GM18870 (cell line): ENCODE measurements around the gene RBP7.
"Not testable (repeated sequence)": the region's sequence is repeated elsewhere in the genome, so short reads cannot be mapped to it uniquely, and the experiment has no call there.

Experiments used
- ATAC-seq: cut with Tn5 transposase; IDR thresholded peaks from one replicate; pipeline ENCODE4 v1.9.1; 2021; ENCODE audit warnings: moderate library complexity; ENCODE audit not compliant: unreplicated experiment

The RBP7 gene

DNA sequence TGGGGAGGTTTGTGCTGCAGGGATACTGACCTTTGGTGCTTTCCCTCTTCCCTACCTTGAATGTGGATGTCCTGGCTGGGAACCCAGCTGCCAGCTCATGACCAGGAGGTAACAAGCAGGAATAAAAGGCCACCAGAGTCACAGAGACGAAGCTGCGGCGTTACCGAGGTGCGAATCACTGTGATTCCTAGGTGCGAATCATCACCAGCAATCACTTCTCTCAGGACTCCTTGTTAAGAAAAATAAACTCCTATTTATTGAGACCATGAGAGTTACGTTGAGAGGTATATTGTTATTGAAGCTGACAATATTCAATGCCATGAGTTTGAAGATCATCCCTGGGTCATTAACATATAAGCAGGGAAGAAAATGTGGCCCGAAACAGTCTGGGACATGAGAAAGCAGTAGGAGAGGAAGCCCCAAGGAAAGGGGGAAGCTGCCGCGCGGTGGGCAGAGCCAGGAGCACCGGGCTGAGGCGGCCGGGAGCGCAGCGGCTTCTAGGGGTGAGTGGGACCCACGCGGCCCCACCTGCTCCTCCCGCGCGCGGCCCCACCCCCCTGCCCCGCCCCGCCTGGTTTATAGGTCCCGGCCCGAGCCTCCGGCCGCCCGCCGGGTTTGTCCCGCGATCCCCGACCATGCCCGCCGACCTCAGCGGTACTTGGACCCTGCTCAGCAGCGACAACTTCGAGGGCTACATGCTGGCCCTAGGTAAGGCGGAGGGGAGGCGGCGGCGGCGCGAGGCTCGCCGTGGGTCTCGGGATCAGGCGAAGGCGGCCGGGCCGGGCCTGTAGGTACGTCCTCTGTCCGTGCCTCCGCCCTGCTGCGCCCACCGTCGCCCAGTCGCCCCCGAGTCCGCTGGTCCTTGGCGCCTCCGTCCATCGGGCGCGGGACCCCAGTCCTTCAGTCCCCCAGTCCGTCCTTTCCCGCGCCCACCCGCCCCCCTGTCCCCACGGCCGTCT, at the start of gene RBP7:
Gene RBP7 (plus strand): TSS at position 605 of the 959 bp plus-strand sequence. CDS start 31 bp downstream, at position 636.
- ATAC-seq = no peak

DNA sequence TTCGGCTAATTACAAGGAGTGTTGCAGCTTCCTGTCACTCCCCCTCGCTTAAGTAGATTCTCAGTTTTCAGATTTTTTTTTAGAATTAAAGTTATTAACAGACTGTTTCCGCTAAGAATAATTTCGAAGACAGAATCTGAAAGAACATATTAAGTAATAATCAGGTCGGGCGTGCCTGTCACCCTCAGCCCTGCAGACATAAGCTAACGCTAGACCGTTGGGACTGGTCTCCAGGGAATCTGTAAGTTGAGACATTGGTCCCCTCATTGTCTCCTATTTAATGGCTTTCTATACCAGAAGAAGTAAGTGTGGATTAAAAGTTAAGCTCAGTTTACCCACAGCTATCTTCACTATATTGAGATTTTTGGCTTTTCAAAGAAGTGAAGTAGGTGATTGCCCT, 39.3 kb upstream of the RBP7 start:
- ATAC-seq = no peak

DNA sequence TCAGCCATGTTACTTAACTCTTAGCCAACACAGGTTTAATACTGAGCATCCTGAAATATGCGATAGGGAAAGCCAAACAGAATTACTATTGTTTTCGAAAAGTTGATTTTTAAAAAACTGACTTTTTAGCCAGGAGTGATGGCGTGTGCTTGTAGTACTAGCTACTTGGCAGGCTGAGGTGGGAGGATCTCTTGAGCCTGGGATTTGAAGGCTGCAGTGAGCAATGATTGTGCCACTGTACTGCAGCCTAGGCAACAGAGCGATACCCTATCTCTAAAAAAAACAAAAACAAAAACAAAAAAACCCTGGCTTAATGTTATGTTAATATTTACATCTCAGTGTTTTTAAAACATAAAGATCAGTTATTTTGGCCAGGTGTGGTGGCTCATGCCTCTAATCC, 37.0 kb upstream of the RBP7 start:
- no peak for ATAC-seq

DNA sequence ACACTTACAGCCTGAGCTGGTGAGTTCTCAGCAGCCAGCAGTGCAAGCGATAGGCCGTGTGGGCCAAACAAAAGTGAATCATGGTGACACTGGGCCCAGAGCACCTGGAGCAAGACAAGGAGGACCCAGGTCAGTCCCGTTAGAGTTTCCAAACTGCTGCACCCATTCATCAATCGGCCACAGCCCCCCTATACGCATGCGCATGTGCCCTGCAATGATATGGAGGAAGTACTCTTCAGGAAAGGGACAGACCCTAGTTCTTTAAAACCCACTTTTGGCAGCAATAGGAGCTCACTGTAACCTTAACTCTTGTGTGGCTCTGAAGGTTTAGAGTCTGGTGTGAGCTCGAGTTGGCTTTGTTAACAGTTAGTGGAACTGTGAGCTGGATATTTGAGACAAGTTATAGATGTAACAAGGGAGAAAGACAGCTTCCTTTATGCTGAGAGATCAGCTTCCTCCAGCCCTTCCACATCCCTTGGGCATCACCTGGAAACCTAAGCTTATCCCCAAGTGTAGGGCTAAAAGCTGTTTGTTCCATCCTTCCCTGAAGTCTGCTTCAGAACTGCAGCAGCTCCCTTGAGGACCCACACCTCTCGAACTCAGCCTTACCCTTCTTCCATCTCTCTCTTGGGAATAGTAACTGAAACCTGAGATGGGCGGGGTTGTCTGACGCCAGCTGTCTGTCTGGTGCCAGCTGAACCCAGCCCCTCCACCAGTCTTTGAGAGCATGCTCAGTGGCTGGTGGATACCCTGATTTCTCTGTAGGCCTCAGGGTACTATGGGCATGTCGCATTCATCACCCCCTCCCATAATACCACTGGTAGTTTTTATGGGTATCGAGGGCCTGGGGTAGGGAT, 36.1 kb upstream of the RBP7 start:
- ATAC-seq = no peak

- no peak for ATAC-seq
These were observed 12.8 kb upstream of the RBP7 start for GRCh38 chr1:9984253-9984652.

DNA sequence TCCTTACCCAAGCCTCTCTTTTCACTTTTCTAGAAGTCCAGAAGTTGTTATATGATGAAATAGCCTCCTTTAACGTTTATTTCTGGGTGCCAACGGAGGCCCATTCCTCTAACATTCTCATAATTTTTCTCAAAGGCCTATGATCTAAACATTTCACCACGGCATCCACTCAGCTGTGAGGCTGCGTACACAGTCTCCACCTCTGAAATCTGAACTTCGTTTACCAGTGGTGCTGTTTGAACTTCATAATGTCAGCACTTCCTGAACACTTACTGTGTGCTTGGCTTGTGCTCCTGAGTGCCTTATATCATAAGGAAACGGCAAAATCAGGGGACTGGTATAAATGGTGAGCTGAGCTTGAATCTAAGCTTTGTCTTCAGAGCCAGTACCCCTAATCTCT, 12.0 kb upstream of the RBP7 start:
- no peak for ATAC-seq

DNA sequence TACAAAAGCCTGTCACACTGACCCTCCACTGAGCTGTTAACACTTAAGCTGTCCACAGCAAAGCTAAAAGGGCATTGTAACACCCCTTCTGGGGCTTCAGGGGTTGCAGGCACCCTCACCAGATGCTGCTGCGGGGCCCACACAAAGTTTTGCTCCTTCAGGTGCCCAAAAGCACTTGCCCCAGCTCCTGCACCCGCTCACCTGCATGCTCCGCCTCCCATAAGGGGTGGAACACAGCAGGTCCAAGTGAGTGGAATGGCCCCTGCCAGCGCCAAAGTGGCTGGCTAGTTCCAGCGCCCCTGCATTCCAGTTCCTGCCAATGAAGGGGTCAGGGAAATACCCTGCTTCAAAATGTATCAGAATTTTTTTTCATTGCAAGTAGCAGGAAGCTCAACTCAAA, 7.3 kb upstream of the RBP7 start:
- no peak for ATAC-seq

DNA sequence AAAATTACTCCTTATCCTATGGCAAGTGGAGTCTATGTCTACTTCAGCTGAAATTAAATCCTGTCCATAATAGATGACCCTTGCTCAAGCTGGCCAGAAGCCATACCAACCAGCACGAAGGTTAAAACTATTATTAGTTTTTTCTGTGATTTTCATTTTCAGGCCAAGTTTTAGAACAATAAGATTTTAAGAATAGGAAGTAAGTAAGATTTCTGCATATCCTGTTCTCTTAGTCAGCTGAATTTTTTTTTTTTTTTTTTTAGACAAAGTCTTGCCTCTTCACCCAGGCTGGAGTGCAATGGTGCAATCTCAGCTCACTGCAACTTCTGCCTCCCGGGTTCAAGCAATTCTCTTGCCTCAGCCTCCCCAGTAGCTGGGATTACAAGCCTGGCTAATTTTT, 6.1 kb upstream of the RBP7 start:
- no peak for ATAC-seq

DNA sequence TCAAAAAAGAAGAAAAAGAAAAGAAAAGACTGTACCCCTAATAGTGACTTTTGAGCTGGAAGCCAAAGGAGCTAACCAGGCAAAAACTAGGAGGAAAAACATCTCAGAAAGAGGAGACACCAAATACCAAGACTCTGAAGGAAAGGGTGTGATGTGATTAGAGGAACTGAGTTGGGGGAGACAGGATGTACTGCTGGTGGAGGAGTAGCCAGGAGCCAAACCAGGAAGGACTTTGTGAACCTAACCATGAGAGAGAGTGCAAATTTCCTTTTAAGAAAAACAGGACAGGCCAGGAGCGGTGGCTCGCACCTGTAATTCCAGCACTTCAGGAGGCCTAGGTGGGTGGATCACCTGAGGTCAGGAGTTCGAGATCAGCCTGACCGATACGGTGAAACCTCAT, 4.1 kb upstream of the RBP7 start:
- ATAC-seq = no peak

GRCh38 chr1:9993561-9994075, 3.4 kb upstream of the RBP7 start:
- ATAC-seq = no peak

GRCh38 chr1:10001016-10001665, 4.1 kb downstream of the RBP7 start:
- no peak for ATAC-seq

GRCh38 chr1:10005248-10005647, 8.2 kb downstream of the RBP7 start:
- not testable (repeated sequence) for ATAC-seq

DNA sequence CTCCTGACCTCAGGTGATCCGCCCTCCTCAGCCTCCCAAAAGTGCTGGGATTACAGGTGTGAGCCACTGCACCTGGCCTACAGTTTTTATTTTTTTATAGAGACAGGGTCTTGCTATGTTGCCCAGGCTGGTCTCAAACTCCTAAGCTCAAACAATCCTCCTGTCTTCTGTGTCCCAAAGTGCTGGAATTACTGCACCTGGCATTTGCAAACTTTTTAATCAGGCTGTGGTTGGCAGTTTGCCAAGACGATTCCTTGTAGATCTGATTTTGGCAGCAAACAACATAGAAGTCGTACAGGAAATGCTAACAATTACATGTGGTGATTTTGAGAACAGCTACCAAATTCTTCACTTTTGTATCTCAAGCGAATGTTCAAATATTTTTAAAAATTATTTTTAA, 10.1 kb downstream of the RBP7 start:
- ATAC-seq = no peak

- no peak for ATAC-seq
These were observed 17.0 kb downstream of the RBP7 start for GRCh38 chr1:10014016-10014415.

DNA sequence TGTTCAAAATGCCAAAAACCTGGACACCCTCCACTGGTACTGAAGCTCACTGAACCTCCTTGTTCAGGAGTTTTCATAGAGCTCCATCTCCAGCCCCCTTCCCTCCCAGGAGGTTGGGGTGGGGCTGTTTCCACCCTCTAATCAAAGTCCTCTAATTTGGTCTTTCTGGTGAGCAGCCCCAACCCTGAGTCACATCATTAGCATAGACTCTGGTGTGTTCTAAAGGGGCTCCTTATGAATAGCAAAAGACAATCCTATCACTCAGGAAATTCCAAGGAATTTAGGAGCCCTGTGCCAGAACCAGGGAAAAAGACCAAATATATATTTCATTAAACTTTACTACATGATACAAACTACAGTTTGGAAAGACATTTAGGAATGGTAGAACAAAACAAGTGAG, 22.5 kb downstream of the RBP7 start:
- no peak for ATAC-seq

DNA sequence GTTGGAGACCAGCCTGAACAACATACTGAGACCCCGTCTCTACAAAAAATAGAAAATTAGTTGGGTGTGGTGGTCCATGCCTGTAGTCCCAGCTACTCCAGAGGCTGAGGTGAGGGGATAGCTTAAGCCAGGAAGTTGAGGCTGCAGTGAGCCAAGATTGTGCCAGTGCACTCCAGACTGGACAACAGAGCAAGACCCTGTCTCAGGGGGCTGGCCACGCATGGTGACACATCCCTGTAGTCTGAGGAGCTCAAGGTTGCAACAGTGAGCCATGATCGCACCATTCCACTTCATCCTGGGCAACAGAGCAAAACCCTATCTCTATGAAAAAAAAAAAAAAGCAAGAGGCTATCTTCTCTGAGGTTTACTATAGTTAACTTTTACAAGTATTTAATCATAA, 23.1 kb downstream of the RBP7 start:
- no peak for ATAC-seq

DNA sequence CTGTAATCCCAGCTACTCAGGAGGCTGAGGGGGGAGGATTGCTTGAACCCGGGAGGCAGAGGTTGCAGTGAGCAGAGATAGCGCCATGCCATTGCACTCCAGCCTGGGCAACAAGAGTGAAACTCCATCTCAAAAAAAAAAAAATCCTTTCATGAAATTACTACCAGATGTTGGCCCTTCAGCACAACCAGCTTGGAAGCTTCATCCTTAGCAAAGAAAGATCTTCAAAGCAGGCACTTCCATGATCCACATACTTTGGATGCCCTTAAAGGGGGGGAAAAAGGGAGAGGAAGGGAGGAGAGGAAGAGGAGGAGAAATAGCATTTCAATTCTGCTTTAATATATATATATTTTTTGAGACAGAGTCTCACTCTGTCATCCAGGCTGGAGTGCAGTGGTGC, 23.6 kb downstream of the RBP7 start:
- not testable (repeated sequence) for ATAC-seq

DNA sequence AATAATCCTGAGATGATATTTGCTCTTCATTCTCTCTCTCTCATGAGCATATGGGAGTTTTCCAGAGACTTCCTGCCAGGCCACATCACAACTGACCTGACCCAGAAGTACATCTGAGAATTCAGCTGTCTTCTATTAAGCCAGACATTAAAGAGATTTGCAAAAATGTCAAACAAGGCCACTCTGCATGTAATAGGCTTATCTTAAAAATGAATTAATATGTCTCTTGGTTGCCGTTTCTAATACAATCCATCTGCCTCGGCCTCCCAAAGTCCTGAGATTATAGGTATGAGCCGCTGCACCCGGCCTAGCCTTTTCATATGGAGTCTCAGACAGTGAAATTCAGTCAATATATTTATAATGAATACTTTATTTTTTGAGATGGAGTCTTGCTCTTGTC, 25.0 kb downstream of the RBP7 start:
- ATAC-seq = not testable (repeated sequence)

- no peak for ATAC-seq
These were observed 25.6 kb downstream of the RBP7 start for GRCh38 chr1:10022656-10023055.

GRCh38 chr1:10025354-10025753, 28.3 kb downstream of the RBP7 start:
- no peak for ATAC-seq

GRCh38 chr1:10027027-10027426, 30.0 kb downstream of the RBP7 start:
- no peak for ATAC-seq
